Mammary epithelial cell (primary cell): ENCODE measurements around the gene ZCCHC3.

Experiments
- EZH2 ChIP-seq: IDR thresholded peaks from 2 replicates; pipeline ENCODE4 v1.6.1; 2012; ENCODE audit warnings: low read length, inconsistent platforms, borderline replicate concordance
- TF ChIP-seq, protein P1 (sequence below), 2 donors: IDR thresholded peaks in 1 of 2; conservative IDR thresholded peaks in 1 of 2; 2 replicates each; pipeline ENCODE4 v1.5.1; 2011 to 2012; ENCODE audit warnings: inconsistent platforms in 2 of 2, low read length in 2 of 2, mild to moderate bottlenecking in 2 of 2, control low read depth in 1 of 2, low read depth in 1 of 2; ENCODE audit not compliant: insufficient read depth in 1 of 2; ENCODE audit errors: extremely low read depth in 1 of 2

DNA sequence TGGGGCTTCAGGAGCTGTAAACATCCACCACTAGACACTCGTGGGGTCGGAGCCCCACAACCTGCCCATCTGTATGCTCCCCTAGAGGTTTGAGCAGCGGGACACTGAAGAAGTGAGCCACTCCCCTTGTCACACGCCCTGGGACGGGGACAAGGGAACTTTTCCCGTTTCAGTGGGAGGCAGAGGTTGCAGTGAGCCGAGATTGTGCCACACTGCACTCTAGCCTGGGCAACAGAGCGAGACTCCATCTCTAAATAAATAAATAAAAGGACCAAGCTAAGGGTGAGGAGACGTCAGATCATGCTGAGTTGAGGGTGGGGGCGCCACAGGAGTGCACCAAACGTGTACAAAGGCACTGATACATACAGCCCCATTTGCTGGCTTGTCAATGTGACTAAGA is 8.4 kb downstream of the ZCCHC3 start:
- TF ChIP-seq, protein P1, sequence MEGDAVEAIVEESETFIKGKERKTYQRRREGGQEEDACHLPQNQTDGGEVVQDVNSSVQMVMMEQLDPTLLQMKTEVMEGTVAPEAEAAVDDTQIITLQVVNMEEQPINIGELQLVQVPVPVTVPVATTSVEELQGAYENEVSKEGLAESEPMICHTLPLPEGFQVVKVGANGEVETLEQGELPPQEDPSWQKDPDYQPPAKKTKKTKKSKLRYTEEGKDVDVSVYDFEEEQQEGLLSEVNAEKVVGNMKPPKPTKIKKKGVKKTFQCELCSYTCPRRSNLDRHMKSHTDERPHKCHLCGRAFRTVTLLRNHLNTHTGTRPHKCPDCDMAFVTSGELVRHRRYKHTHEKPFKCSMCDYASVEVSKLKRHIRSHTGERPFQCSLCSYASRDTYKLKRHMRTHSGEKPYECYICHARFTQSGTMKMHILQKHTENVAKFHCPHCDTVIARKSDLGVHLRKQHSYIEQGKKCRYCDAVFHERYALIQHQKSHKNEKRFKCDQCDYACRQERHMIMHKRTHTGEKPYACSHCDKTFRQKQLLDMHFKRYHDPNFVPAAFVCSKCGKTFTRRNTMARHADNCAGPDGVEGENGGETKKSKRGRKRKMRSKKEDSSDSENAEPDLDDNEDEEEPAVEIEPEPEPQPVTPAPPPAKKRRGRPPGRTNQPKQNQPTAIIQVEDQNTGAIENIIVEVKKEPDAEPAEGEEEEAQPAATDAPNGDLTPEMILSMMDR (conservative IDR thresholded peaks at IDR 0.05 in 1 of 2, IDR thresholded peaks at IDR 0.05 in 1 of 2; ENCODE audit: extremely low read depth in 1 of 2, insufficient read depth in 1 of 2, low read depth in 1 of 2, low read length in 2 of 2) = no peak
- no peak for TF ChIP-seq EZH2
